K562 (cell line): ENCODE results near the gene PTPN14. TPM values are rescaled to one million over a fixed set of nuclear protein-coding genes. Genes with fewer than 3 reads are reported as not detected.

Source experiments
- ATAC-seq: fragments of 200-7000 bp; cut with Tn5 transposase; 3 replicates; pipeline ENCODE4 v1.9.1; 2020; ENCODE audit warnings: moderate library complexity
- BruUV-seq: library from RNA; stranded (reverse); fragments of 400-500 nt; replicated peaks from 2 replicates; lab custom pipeline; 2021; lab: Mats Ljungman, UMichigan
- CTCF ChIA-PET: fragments of 300-600 bp; formaldehyde crosslinking; extraction: SDS; loops from one replicate; lab custom pipeline; 2021; ENCODE audit warnings: low intra/inter-chr PET ratio; lab: Yijun Ruan, JAX
- POLR2A ChIA-PET: fragments of 300-600, 350-650 bp; sonication (Branson Sonifier 250); formaldehyde crosslinking; extraction: SDS; loops from one replicate; lab custom pipeline; 2021; ENCODE audit warnings: antibody characterized with exemption, inconsistent platforms; lab: Yijun Ruan, JAX
- DNase-seq, 4 experiments: peaks; one replicate each; pipeline versions ENCODE4 v3.0.0 to v3.0.0-alpha.2; 2011 to 2018; ENCODE audit warnings: low spot score in 3 of 4, mixed read lengths in 3 of 4; ENCODE audit errors: extremely low read depth in 1 of 4
- FAIRE-seq: peaks from 2 replicates; lab custom pipeline; 2011; peaks lifted over from hg19 to GRCh38; lab: Jason Lieb, UNC
- H2AFZ ChIP-seq: 2 replicates; pipeline ENCODE4 v1.6.0; 2011; ENCODE audit warnings: low read depth, low read length, control low read depth, inconsistent platforms
- H3K27ac ChIP-seq: fragments of 200-600 bp; 3 replicates; pipeline ENCODE4 v1.8.0; 2011; ENCODE audit warnings: low read depth, mild to moderate bottlenecking, control low read depth, inconsistent platforms, low read length, moderate library complexity, mixed read lengths; ENCODE audit errors: extremely low read depth
- H3K27me3 ChIP-seq, 2 experiments: fragments of 300-600 bp in 1 of 2; 2 replicates in 1 of 2; 3 replicates in 1 of 2; pipeline versions ENCODE4 v1.6.0 to v1.8.0; 2011; ENCODE audit warnings: inconsistent platforms in 2 of 2, low read length in 2 of 2, mild to moderate bottlenecking in 1 of 2, mixed read lengths in 1 of 2, moderate library complexity in 1 of 2; ENCODE audit not compliant: control insufficient read depth in 2 of 2, insufficient read depth in 2 of 2
- H3K36me3 ChIP-seq: fragments of 300-600 bp; 3 replicates; pipeline ENCODE4 v1.8.0; 2011; ENCODE audit warnings: mild to moderate bottlenecking, low read length, inconsistent platforms; ENCODE audit not compliant: control insufficient read depth, insufficient read depth
- H3K4me1 ChIP-seq, 2 experiments: fragments of 200-600 bp in 1 of 2; replicated peaks in 1 of 2; 2 replicates in 1 of 2; 3 replicates in 1 of 2; pipeline versions ENCODE4 v1.5.1 to v1.8.0; 2011; ENCODE audit warnings: inconsistent platforms in 2 of 2, low read length in 2 of 2, mild to moderate bottlenecking in 1 of 2, mixed read lengths in 1 of 2, moderate library complexity in 1 of 2; ENCODE audit not compliant: control insufficient read depth in 2 of 2, insufficient read depth in 2 of 2
- H3K4me2 ChIP-seq: 2 replicates; pipeline ENCODE4 v1.6.1; 2011; ENCODE audit warnings: low read length, control low read depth, inconsistent platforms, mixed read lengths; ENCODE audit not compliant: insufficient read depth
- H3K4me3 ChIP-seq: fragments of 200-600 bp; sonication (generic), shearing (Covaris generic); 2 replicates; pipeline ENCODE4 v1.5.1; 2016; ENCODE audit warnings: control low read depth, inconsistent platforms
- H3K79me2 ChIP-seq: fragments of 200-600 bp; 3 replicates; pipeline ENCODE4 v1.8.0; 2011; ENCODE audit warnings: low read length, inconsistent platforms; ENCODE audit not compliant: control insufficient read depth, insufficient read depth
- H3K9ac ChIP-seq, 2 experiments: 2 replicates each; pipeline versions ENCODE4 v1.6.0 to v1.6.1; 2011; ENCODE audit warnings: low read depth in 2 of 2, low read length in 2 of 2, control low read depth in 1 of 2, inconsistent platforms in 1 of 2, mild to moderate bottlenecking in 1 of 2, mixed read lengths in 1 of 2; ENCODE audit not compliant: insufficient read depth in 1 of 2
- H3K9me1 ChIP-seq: one replicate; pipeline ENCODE4 v1.6.0; 2011; ENCODE audit warnings: inconsistent platforms, mild to moderate bottlenecking, low read length, moderate library complexity; ENCODE audit not compliant: control insufficient read depth, insufficient read depth
- H3K9me3 ChIP-seq: replicated peaks from 2 replicates; pipeline ENCODE4 v1.5.1; 2011; ENCODE audit warnings: low read depth, low read length, inconsistent platforms; ENCODE audit not compliant: control insufficient read depth, insufficient read depth
- H4K20me1 ChIP-seq: replicated peaks from 2 replicates; pipeline ENCODE4 v1.6.1; 2011; ENCODE audit warnings: low read length, inconsistent platforms, mixed read lengths; ENCODE audit not compliant: control insufficient read depth, insufficient read depth
- EHMT2 ChIP-seq: fragments of 450-650 bp; IDR thresholded peaks from 2 replicates; pipeline ENCODE4 v1.6.1; 2018; ENCODE audit warnings: antibody characterized with exemption
- FOSL1 ChIP-seq: fragments of 200-800 bp; sonication (Bioruptor generic); conservative IDR thresholded peaks from 2 replicates; pipeline ENCODE4 v1.6.1; 2016; ENCODE audit warnings: missing genetic modification characterization, missing compliant biosample characterization
- FOXP1 ChIP-seq: sonication (generic); formaldehyde crosslinking; IDR thresholded peaks from 2 replicates; pipeline ENCODE4 v1.8.0; 2022; ENCODE audit warnings: mild to moderate bottlenecking, missing genetic modification reagents
- KDM1A ChIP-seq, 2 experiments: fragments of 450-650 bp; IDR thresholded peaks; 2 replicates each; pipeline ENCODE4 v1.6.1; 2016; ENCODE audit warnings: mild to moderate bottlenecking in 2 of 2
- KLF6 ChIP-seq: fragments of 250-450 bp; sonication (Bioruptor Pico); IDR thresholded peaks from 2 replicates; pipeline ENCODE4 v1.4.0; 2020; ENCODE audit warnings: mild to moderate bottlenecking, moderate library complexity, borderline replicate concordance
- NR2C2 ChIP-seq, 2 experiments: fragments of 200-800 bp in 1 of 2; sonication (Bioruptor generic) in 1 of 2; sonication (generic) in 1 of 2; formaldehyde crosslinking in 1 of 2; IDR thresholded peaks; 2 replicates each; pipeline versions ENCODE4 v1.6.1 to v1.8.0; 2016 to 2022; ENCODE audit warnings: mild to moderate bottlenecking in 1 of 2, missing compliant biosample characterization in 1 of 2, missing genetic modification characterization in 1 of 2, missing genetic modification reagents in 1 of 2
- PTTG1 ChIP-seq: fragments of 450-650 bp; IDR thresholded peaks from 2 replicates; pipeline ENCODE4 v1.6.1; 2016; ENCODE audit warnings: low read depth, mild to moderate bottlenecking, missing genetic modification characterization, missing compliant biosample characterization
- THAP12 ChIP-seq: fragments of 250-450 bp; sonication (Bioruptor Pico); IDR thresholded peaks from 2 replicates; pipeline ENCODE4 v1.9.0; 2021; ENCODE audit warnings: mild to moderate bottlenecking, inconsistent platforms
- ZNF518B ChIP-seq: fragments of 250-450 bp; sonication (Bioruptor Pico); IDR thresholded peaks from 2 replicates; pipeline ENCODE4 v1.5.0; 2021; ENCODE audit warnings: mild to moderate bottlenecking, moderate library complexity
- ZNF668 ChIP-seq: fragments of 250-450 bp; sonication (Bioruptor Pico); IDR thresholded peaks from 2 replicates; pipeline ENCODE4 v1.8.0; 2022; ENCODE audit warnings: mild to moderate bottlenecking, inconsistent platforms
- WGBS: fragments of 100-300 bp; shearing (Covaris generic); methylation state at CpG from one replicate; pipeline ENCODE4 v1.1.6; 2016; ENCODE audit warnings: low coverage, mixed read lengths; ENCODE audit not compliant: insufficient coverage; ENCODE audit errors: missing lambda C conversion rate; 5-methylcytosine and 5-hydroxymethylcytosine counted together
- in situ Hi-C: fragments of 300-500 bp; cut with MboI; formaldehyde crosslinking; loops from 4 replicates; pipeline ENCODE4 v1.15.0; 2018; ENCODE audit warnings: inconsistent platforms, mixed read lengths
- intact Hi-C: fragments of 100-400 bp; cut with micrococcal nuclease; formaldehyde crosslinking; loops from 2 replicates; pipeline ENCODE4 v1.14.2; 2022
- polyA plus RNA-seq, 8 experiments: library from polyadenylated mRNA; depleted of rRNA in 4 of 8; stranded (reverse) in 5 of 8; unstranded in 3 of 8; fragments of >200 nt; fragmentation: Nextera tagmentation in 2 of 8; fragmentation: Illumina TruSeq in 1 of 8; extraction: Ambion mirVana in 2 of 8; extraction: Trizol in 1 of 8; gene quantifications; 2 replicates each; pipeline versions ENCODE4 v1.2.1 to v1.2.3, GENCODE V29; 2011 to 2014; ENCODE audit warnings: inconsistent platforms in 1 of 8, missing spikeins in 1 of 8
- total RNA-seq, 7 experiments: library from RNA; depleted of rRNA in 6 of 7; stranded (reverse); fragments of >200 nt in 6 of 7; fragmentation: Illumina TruSeq in 2 of 7; extraction: Trizol in 2 of 7; gene quantifications; 2 replicates each; pipeline versions ENCODE4 v1.2.1 to v1.2.3, GENCODE V29; 2011 to 2021; ENCODE audit warnings: low replicate concordance in 1 of 7

The PTPN14 gene
- total and polyA plus RNA-seq, 9 of the 15 experiments (the other 6 are each of a cell fraction or from before 2014, with no cell fraction given): 0.01 to 0.29 (median 0.04) TPM; not detected in 6

GRCh38 chr1:214445831-214446614 lies 105.4 kb downstream of the PTPN14 start:
- Histone ChIP-seq H3K4me3 (no peak overlapping the region), H3K27me3 (peaks cover 4 to 12% of the 10 kb centered on the region in 2 experiments; a peak in 3 of 5 replicates), H4K20me1 (no peaks in the 10 kb centered on the region), H3K79me2 (no peaks in the 10 kb centered on the region), H3K9me3 (no peaks in the 10 kb centered on the region), H3K36me3 (no peaks in the 10 kb centered on the region), H3K9ac (no peak overlapping the region), H3K4me2 (no peak overlapping the region), H3K9me1 (no peaks in the 10 kb centered on the region), H3K4me1 (no peaks in the 10 kb centered on the region), H3K27ac (no peak overlapping the region), H2AFZ (no peak overlapping the region)
- ChIA-PET POLR2A (no interaction called here), CTCF (no interaction called here)
- FAIRE-seq (peak; percentile 11), DNase-seq (no peak), ATAC-seq (no peak)
- BruUV-seq: no TSS peak
- no peak for TF ChIP-seq NR2C2 (CRISPR knock-in tag; IDR thresholded peaks at IDR 0.05)
- no peak for TF ChIP-seq NR2C2 (tag; IDR thresholded peaks at IDR 0.05)
- no peak for TF ChIP-seq PTTG1
- TF ChIP-seq ZNF518B (CRISPR knock-in tag): no peak
- TF ChIP-seq KLF6 (CRISPR knock-in tag): no peak
- TF ChIP-seq EHMT2: no peak
- 0 out of 2 replicates have a peak, but pooled peaks have one; percentile 18 for TF ChIP-seq FOSL1 (tag)
- TF ChIP-seq KDM1A (IDR thresholded peaks at IDR 0.05): 0 out of 4 replicates have a peak, but pooled peaks of 1 of the 2 experiments have one; percentile 14
- TF ChIP-seq FOXP1: no peak
- TF ChIP-seq ZNF668: no peak
- TF ChIP-seq THAP12 (CRISPR knock-in tag): no peak
- in situ Hi-C loops: no loop called here
- intact Hi-C loops: loop anchor here (5.0 kb wide), 1 partner anchor 114 kb away; no protein-coding TSS in a partner anchor
- 3% methylated on average over 2 of the region's 2 CpGs for whole genome bisulfite sequencing
